ENCODE data around the gene CALR3.

DNA sequence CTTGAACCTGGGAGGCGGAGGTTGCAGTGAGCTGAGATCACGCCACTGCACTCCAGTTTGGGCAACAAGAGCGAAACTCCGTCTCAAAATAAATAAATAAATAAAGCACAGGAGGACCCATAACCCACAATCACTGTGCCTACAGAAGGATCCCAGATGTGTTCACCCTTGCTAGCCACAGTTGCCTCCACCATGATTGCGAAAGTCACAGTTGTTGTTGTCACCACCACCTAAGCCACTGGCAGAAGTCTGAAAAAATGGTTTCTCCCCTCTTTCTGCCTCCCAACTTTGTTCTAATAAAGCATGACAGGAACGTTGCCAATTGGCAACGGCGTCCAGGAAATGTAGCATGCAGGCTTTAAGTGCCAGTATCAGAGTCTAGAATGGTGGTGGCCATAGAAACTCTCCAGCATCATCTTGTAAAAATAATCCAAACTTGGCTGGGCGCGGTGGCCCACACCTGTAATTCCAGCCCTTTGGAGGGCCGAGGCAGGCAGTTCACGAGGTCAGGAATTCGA is 22.0 kb downstream of the CALR3 start:
- no peak for TF ChIP-seq POLR2A (IDR thresholded peaks at IDR 0.05)
- TF ChIP-seq, protein P1, sequence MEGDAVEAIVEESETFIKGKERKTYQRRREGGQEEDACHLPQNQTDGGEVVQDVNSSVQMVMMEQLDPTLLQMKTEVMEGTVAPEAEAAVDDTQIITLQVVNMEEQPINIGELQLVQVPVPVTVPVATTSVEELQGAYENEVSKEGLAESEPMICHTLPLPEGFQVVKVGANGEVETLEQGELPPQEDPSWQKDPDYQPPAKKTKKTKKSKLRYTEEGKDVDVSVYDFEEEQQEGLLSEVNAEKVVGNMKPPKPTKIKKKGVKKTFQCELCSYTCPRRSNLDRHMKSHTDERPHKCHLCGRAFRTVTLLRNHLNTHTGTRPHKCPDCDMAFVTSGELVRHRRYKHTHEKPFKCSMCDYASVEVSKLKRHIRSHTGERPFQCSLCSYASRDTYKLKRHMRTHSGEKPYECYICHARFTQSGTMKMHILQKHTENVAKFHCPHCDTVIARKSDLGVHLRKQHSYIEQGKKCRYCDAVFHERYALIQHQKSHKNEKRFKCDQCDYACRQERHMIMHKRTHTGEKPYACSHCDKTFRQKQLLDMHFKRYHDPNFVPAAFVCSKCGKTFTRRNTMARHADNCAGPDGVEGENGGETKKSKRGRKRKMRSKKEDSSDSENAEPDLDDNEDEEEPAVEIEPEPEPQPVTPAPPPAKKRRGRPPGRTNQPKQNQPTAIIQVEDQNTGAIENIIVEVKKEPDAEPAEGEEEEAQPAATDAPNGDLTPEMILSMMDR (IDR thresholded peaks at IDR 0.05) = no peak

Data from esophagus squamous epithelium (tissue), 4 donors.